GM12878 (cell line): Measurements from ENCODE around the gene ALG2. TPM values are rescaled to one million over a fixed set of nuclear protein-coding genes. Genes with fewer than 3 reads are reported as not detected.
"Not testable (repeated sequence)": the region's sequence is repeated elsewhere in the genome, so short reads cannot be mapped to it uniquely, and the experiment has no call there.

Experiments
- ATAC-seq: fragments of 200-7000 bp; cut with Tn5 transposase; 3 replicates; pipeline ENCODE4 v1.9.1; 2020; ENCODE audit warnings: mild to moderate bottlenecking, moderate library complexity
- BruUV-seq: library from RNA; stranded (reverse); fragments of 400-500 nt; replicated peaks from 2 replicates; lab custom pipeline; 2021; lab: Mats Ljungman, UMichigan
- CTCF ChIA-PET: fragments of 300-600 bp; sonication (Branson Sonifier 250); formaldehyde crosslinking; extraction: SDS; loops from one replicate; lab custom pipeline; 2021; ENCODE audit warnings: inconsistent platforms; lab: Yijun Ruan, JAX
- POLR2A ChIA-PET: fragments of 350-600 bp; formaldehyde crosslinking; extraction: SDS; loops from one replicate; lab custom pipeline; 2021; ENCODE audit warnings: inconsistent platforms; lab: Charles Lee
- RAD21 ChIA-PET: fragments of 300-600 bp; sonication (Branson Sonifier 250); formaldehyde crosslinking; loops from one replicate; lab custom pipeline; 2023; ENCODE audit warnings: antibody characterized with exemption; ENCODE audit not compliant: unreplicated experiment; lab: Charles Lee
- SMC1A ChIA-PET: fragments of 300-600 bp; sonication (Branson Sonifier 250); formaldehyde crosslinking; loops from one replicate; lab custom pipeline; 2023; ENCODE audit not compliant: unreplicated experiment, uncharacterized antibody; lab: Charles Lee
- DNase-seq: peaks from one replicate; pipeline ENCODE4 v3.0.0-alpha.2; 2011; ENCODE audit warnings: low read depth, low spot score
- FAIRE-seq: peaks from 3 replicates; lab custom pipeline; 2011; peaks lifted over from hg19 to GRCh38; lab: Jason Lieb, UNC
- H2AFZ ChIP-seq: 2 replicates; pipeline ENCODE4 v1.6.0; 2011; ENCODE audit warnings: low read depth, low read length, control low read depth; ENCODE audit not compliant: control insufficient read depth
- H3K27ac ChIP-seq: 2 replicates; pipeline ENCODE4 v1.5.1; 2011; ENCODE audit warnings: control low read depth; ENCODE audit not compliant: control insufficient read depth, insufficient read depth
- H3K27me3 ChIP-seq, 2 experiments: replicated peaks in 1 of 2; 2 replicates each; pipeline versions ENCODE4 v1.6.0 to v1.6.1; 2011; ENCODE audit warnings: low read length in 1 of 2; ENCODE audit not compliant: control insufficient read depth in 2 of 2, insufficient read depth in 2 of 2
- H3K36me3 ChIP-seq, 2 experiments: 2 replicates each; pipeline ENCODE4 v1.5.1; 2011; ENCODE audit warnings: low read length in 1 of 2; ENCODE audit not compliant: control insufficient read depth in 2 of 2, insufficient read depth in 2 of 2
- H3K4me1 ChIP-seq: 2 replicates; pipeline ENCODE4 v1.6.1; 2011; ENCODE audit warnings: mild to moderate bottlenecking, low read length, moderate library complexity, mixed read lengths; ENCODE audit not compliant: control insufficient read depth, insufficient read depth
- H3K4me2 ChIP-seq: 2 replicates; pipeline ENCODE4 v1.6.0; 2011; ENCODE audit warnings: control low read depth; ENCODE audit not compliant: control insufficient read depth, insufficient read depth
- H3K4me3 ChIP-seq: fragments of 200-600 bp; sonication (generic); 2 replicates; pipeline ENCODE4 v1.5.1; 2016
- H3K79me2 ChIP-seq: 2 replicates; pipeline ENCODE4 v1.6.0; 2011; ENCODE audit warnings: low read length; ENCODE audit not compliant: control insufficient read depth, insufficient read depth
- H3K9ac ChIP-seq: 2 replicates; pipeline ENCODE4 v1.8.0; 2011; ENCODE audit warnings: low read length, control low read depth, mixed read lengths; ENCODE audit not compliant: control insufficient read depth, insufficient read depth
- H3K9me3 ChIP-seq: replicated peaks from 3 replicates; pipeline ENCODE4 v1.5.1; 2011; ENCODE audit warnings: mild to moderate bottlenecking, low read length; ENCODE audit not compliant: control insufficient read depth, insufficient read depth
- H4K20me1 ChIP-seq: 2 replicates; pipeline ENCODE4 v1.6.0; 2011; ENCODE audit not compliant: control insufficient read depth, insufficient read depth
- NR2F1 ChIP-seq: fragments of 450-650 bp; conservative IDR thresholded peaks from 2 replicates; pipeline ENCODE4 v1.6.1; 2017; ENCODE audit warnings: mild to moderate bottlenecking
- RELB ChIP-seq: fragments of 450-650 bp; IDR thresholded peaks from 2 replicates; pipeline ENCODE4 v1.6.1; 2017; ENCODE audit warnings: low read depth, mild to moderate bottlenecking, moderate library complexity
- WGBS: methylation state at CpG from one replicate; pipeline ENCODE4 v1.1.6; 2016; ENCODE audit warnings: low lambda C conversion rate; ENCODE audit not compliant: insufficient replicate concordance, insufficient coverage; ENCODE audit errors: missing lambda C conversion rate; 5-methylcytosine and 5-hydroxymethylcytosine counted together
- in situ Hi-C: fragments of 300-500 bp; cut with MboI; formaldehyde crosslinking; loops from 9 replicates; pipeline ENCODE4 v1.14.3; 2018; ENCODE audit warnings: mixed read lengths
- intact Hi-C: fragments of 100-400 bp; cut with micrococcal nuclease; formaldehyde crosslinking; loops from one replicate; pipeline ENCODE4 v1.14.2; 2022; ENCODE audit not compliant: unreplicated experiment
- polyA plus RNA-seq, 11 experiments: library from polyadenylated mRNA; depleted of rRNA in 4 of 11; unstranded in 6 of 11; stranded (reverse) in 5 of 11; fragments of >200 nt; fragmentation: Nextera tagmentation in 4 of 11; fragmentation: Illumina TruSeq in 1 of 11; extraction: Ambion mirVana in 4 of 11; extraction: Trizol in 1 of 11; gene quantifications; 1 replicate in 1 of 11; 2 replicates in 10 of 11; pipeline versions ENCODE4 v1.2.1 to v1.2.3, GENCODE V29; 2011 to 2016; ENCODE audit warnings: inconsistent platforms in 2 of 11, missing spikeins in 2 of 11, low read depth in 1 of 11
- total RNA-seq, 4 experiments: library from RNA; depleted of rRNA in 3 of 4; stranded (reverse); fragments of >200 nt in 3 of 4; fragmentation: Illumina TruSeq in 1 of 4; extraction: Trizol in 1 of 4; gene quantifications; 2 replicates each; pipeline versions ENCODE4 v1.2.1 to v1.2.3, GENCODE V29; 2013 to 2021
- TF ChIP-seq, protein P1 (sequence below): fragments of 450-650 bp; IDR thresholded peaks from 2 replicates; pipeline ENCODE4 v1.6.1; 2016; ENCODE audit warnings: mild to moderate bottlenecking
- TF ChIP-seq, protein P2 (sequence below): IDR thresholded peaks from 2 replicates; pipeline ENCODE4 v1.6.1; 2011; ENCODE audit warnings: mild to moderate bottlenecking, low read depth, low read length, moderate library complexity; ENCODE audit not compliant: insufficient replicate concordance

ALG2 gene
- total and polyA plus RNA-seq, 10 of the 15 experiments (the other 5 are each of a cell fraction or from before 2014, with no cell fraction given) = 8.8 to 52.5 (median 38.6) TPM

- CTCF ChIA-PET = interaction anchor here (0.9 to 8.6 kb wide), 10 partner anchors 12 to 100 kb away, joined by 3 to 96 read pairs (median 4); partner anchors contain the start of gene ALG2
- intact Hi-C loops = not testable (repeated sequence)
Measured at GRCh38 chr9:99196484-99196883, 25.3 kb downstream of the ALG2 start.

More at GRCh38 chr9:99196484-99196883, 25.3 kb downstream of the ALG2 start:
- peaks cover 34% of the 10 kb centered on the region for H3K4me1 ChIP-seq
- DNase-seq, H3K79me2 ChIP-seq, H3K27me3 ChIP-seq, H3K9ac ChIP-seq, H3K36me3 ChIP-seq, BruUV-seq, H3K9me3 ChIP-seq, H3K4me3 ChIP-seq, in situ Hi-C loops, H4K20me1 ChIP-seq, FAIRE-seq: not testable (repeated sequence)
- ATAC-seq = peak; percentile 51
- SMC1A ChIA-PET = interaction anchor here (0.9 to 6.1 kb wide), 9 partner anchors 10 to 59 kb away, joined by 3 to 68 read pairs (median 8); partner anchors contain the start of genes ALG2 and SEC61B
- H3K27ac ChIP-seq = 0 out of 2 replicates have a peak overlapping the region, but pooled peaks have one; percentile 42
- H3K4me2 ChIP-seq = peak overlapping the region; percentile 22; the same call in 1 of the 2 replicates
- RAD21 ChIA-PET = interaction anchor here (0.6 to 2.9 kb wide), 8 partner anchors 10 to 59 kb away, joined by 3 to 18 read pairs (median 7); partner anchors contain the start of genes ALG2 and SEC61B
- POLR2A ChIA-PET = interaction anchor here (0.6 to 3.7 kb wide), 10 partner anchors 8 to 227 kb away, joined by 3 to 20 read pairs (median 6); partner anchors contain the start of genes ALG2 and SEC61B
- peak overlapping the region; percentile 19; the same call in 1 of the 2 replicates for H2AFZ ChIP-seq
- 61% methylated on average over 5 of the region's 5 CpGs for WGBS
- TF ChIP-seq NR2F1 (0 out of 2 replicates have a peak, but pooled peaks have one; percentile 23), RELB (0 out of 2 replicates have a peak, but pooled peaks have one; percentile 17)
- TF ChIP-seq, protein P1, sequence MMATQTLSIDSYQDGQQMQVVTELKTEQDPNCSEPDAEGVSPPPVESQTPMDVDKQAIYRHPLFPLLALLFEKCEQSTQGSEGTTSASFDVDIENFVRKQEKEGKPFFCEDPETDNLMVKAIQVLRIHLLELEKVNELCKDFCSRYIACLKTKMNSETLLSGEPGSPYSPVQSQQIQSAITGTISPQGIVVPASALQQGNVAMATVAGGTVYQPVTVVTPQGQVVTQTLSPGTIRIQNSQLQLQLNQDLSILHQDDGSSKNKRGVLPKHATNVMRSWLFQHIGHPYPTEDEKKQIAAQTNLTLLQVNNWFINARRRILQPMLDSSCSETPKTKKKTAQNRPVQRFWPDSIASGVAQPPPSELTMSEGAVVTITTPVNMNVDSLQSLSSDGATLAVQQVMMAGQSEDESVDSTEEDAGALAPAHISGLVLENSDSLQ = peak; percentile 93
- TF ChIP-seq, protein P2, sequence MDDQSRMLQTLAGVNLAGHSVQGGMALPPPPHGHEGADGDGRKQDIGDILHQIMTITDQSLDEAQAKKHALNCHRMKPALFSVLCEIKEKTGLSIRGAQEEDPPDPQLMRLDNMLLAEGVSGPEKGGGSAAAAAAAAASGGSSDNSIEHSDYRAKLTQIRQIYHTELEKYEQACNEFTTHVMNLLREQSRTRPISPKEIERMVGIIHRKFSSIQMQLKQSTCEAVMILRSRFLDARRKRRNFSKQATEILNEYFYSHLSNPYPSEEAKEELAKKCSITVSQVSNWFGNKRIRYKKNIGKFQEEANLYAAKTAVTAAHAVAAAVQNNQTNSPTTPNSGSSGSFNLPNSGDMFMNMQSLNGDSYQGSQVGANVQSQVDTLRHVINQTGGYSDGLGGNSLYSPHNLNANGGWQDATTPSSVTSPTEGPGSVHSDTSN = peak; percentile 35
